ENCODE results near the gene UGT1A9. TPM values are rescaled to one million over a fixed set of nuclear protein-coding genes. Genes with fewer than 3 reads are reported as not detected.
A peak's percentile ranks its signal among the peaks of the same experiment; 100 is the strongest.

Gene UGT1A9
- polyA plus RNA-seq, 1 donor (not counting 4 experiments of a cell fraction or from before 2014, with no cell fraction given), result not detected

- H3K27ac ChIP-seq (ENCODE audit: control insufficient read depth, insufficient read depth, low read length), result peak overlapping the region; percentile 95
- no peaks in the 10 kb centered on the region for H3K27me3 ChIP-seq (ENCODE audit: control insufficient read depth, extremely low read depth, insufficient read depth, low read length)
- H3K4me3 ChIP-seq (ENCODE audit: control insufficient read depth in 2 of 3, extremely low read depth in 1 of 3, insufficient read depth in 2 of 3, low read depth in 1 of 3, low read length in 3 of 3), result peak overlapping the region; percentile 7 to 86 (median 83)
- peaks cover 0 to 12% of the 10 kb centered on the region in 2 experiments for H3K36me3 ChIP-seq (ENCODE audit: control insufficient read depth in 2 of 2, extremely low read depth in 1 of 2, insufficient read depth in 2 of 2, low read length in 2 of 2)
- TF ChIP-seq EZH2 (IDR thresholded peaks at IDR 0.05; ENCODE audit: low read length) (no peak), CTCF (optimal IDR thresholded peaks at IDR 0.05 in 1 of 3, IDR thresholded peaks at IDR 0.05 in 1 of 3, conservative IDR thresholded peaks at IDR 0.05 in 1 of 3; ENCODE audit: extremely low read depth in 1 of 3, insufficient read depth in 2 of 3, low read length in 3 of 3) (no peak)
- DNase-seq (ENCODE audit: low read depth, low spot score), result no peak
- H3K4me2 ChIP-seq (ENCODE audit: control insufficient read depth, extremely low read depth, insufficient read depth, low read depth, low read length), result peak overlapping the region; percentile 97
- peaks cover 71% of the 10 kb centered on the region for H3K79me2 ChIP-seq (ENCODE audit: control insufficient read depth, insufficient read depth, low read length)
- dilution Hi-C loops (cut with MboI; ENCODE audit: extremely low pct_ligation_motif_present, low sequenced_read_pairs), result no loop called here
- peaks cover 59% of the 10 kb centered on the region for H3K4me1 ChIP-seq (ENCODE audit: control insufficient read depth, extremely low read depth, insufficient read depth, low read length)
- H4K20me1 ChIP-seq (ENCODE audit: control insufficient read depth, extremely low read depth, insufficient read depth, low read length), result no peaks in the 10 kb centered on the region
- H3K9me3 ChIP-seq (ENCODE audit: control insufficient read depth, low read depth, low read length), result no peaks in the 10 kb centered on the region
- FAIRE-seq, result peak; percentile 77
- H2AFZ ChIP-seq (ENCODE audit: control insufficient read depth, low read length), result no peak overlapping the region
- no peaks in the 10 kb centered on the region for H3K9me1 ChIP-seq (ENCODE audit: control insufficient read depth, extremely low read depth, insufficient read depth, low read length)
- H3K9ac ChIP-seq (ENCODE audit: control insufficient read depth, extremely low read depth, insufficient read depth, low read length), result peak overlapping the region; percentile 88
These were observed 22.3 kb downstream of the UGT1A9 start for GRCh38 chr2:233693963-233694362.

- Histone ChIP-seq H3K9me1 (ENCODE audit: control insufficient read depth, extremely low read depth, insufficient read depth, low read length) (no peaks in the 10 kb centered on the region), H3K27me3 (ENCODE audit: control insufficient read depth, extremely low read depth, insufficient read depth, low read length) (no peaks in the 10 kb centered on the region), H3K79me2 (ENCODE audit: control insufficient read depth, insufficient read depth, low read length) (peaks cover 74% of the 10 kb centered on the region), H3K36me3 (ENCODE audit: control insufficient read depth in 2 of 2, extremely low read depth in 1 of 2, insufficient read depth in 2 of 2, low read length in 2 of 2) (peaks cover 0 to 11% of the 10 kb centered on the region in 2 experiments), H3K9me3 (ENCODE audit: control insufficient read depth, low read depth, low read length) (no peaks in the 10 kb centered on the region), H3K4me3 (ENCODE audit: control insufficient read depth in 2 of 3, extremely low read depth in 1 of 3, insufficient read depth in 2 of 3, low read depth in 1 of 3, low read length in 3 of 3) (no peak overlapping the region), H4K20me1 (ENCODE audit: control insufficient read depth, extremely low read depth, insufficient read depth, low read length) (no peaks in the 10 kb centered on the region), H3K9ac (ENCODE audit: control insufficient read depth, extremely low read depth, insufficient read depth, low read length) (no peak overlapping the region), H3K4me1 (ENCODE audit: control insufficient read depth, extremely low read depth, insufficient read depth, low read length) (peaks cover 30% of the 10 kb centered on the region), H3K27ac (ENCODE audit: control insufficient read depth, insufficient read depth, low read length) (no peak overlapping the region), H3K4me2 (ENCODE audit: control insufficient read depth, extremely low read depth, insufficient read depth, low read depth, low read length) (no peak overlapping the region), H2AFZ (ENCODE audit: control insufficient read depth, low read length) (no peak overlapping the region)
- FAIRE-seq (no peak), DNase-seq (ENCODE audit: low read depth, low spot score) (no peak)
- TF ChIP-seq CTCF (optimal IDR thresholded peaks at IDR 0.05 in 1 of 3, IDR thresholded peaks at IDR 0.05 in 1 of 3, conservative IDR thresholded peaks at IDR 0.05 in 1 of 3; ENCODE audit: extremely low read depth in 1 of 3, insufficient read depth in 2 of 3, low read length in 3 of 3), result no peak
- TF ChIP-seq EZH2 (IDR thresholded peaks at IDR 0.05; ENCODE audit: low read length), result no peak
- dilution Hi-C loops (cut with MboI; ENCODE audit: extremely low pct_ligation_motif_present, low sequenced_read_pairs), result no loop called here
These were observed 27.0 kb downstream of the UGT1A9 start for GRCh38 chr2:233698740-233699139.

Data from keratinocyte (primary cell).